A549 (cell line): ENCODE measurements around the gene ZNF484. TPM values are rescaled to one million over a fixed set of nuclear protein-coding genes. Genes with fewer than 3 reads are reported as not detected.

Experiments used
- ATAC-seq, 2 experiments: fragments of 200-7000 bp in 1 of 2; fragments of >200 bp in 1 of 2; cut with Nextera tagmentation in 1 of 2; cut with Tn5 transposase in 1 of 2; 3 replicates each; pipeline versions ENCODE4 v1.8.0 to v1.9.1; 2018 to 2020; ENCODE audit warnings: mild to moderate bottlenecking in 1 of 2, moderate library complexity in 1 of 2
- CTCF ChIA-PET: fragments of 300-600 bp; sonication (Branson Sonifier 250); formaldehyde crosslinking; extraction: SDS; loops from one replicate; lab custom pipeline; 2021; ENCODE audit warnings: antibody characterized with exemption, inconsistent platforms; lab: Yijun Ruan, JAX
- POLR2A ChIA-PET: fragments of 350-600 bp; formaldehyde crosslinking; extraction: SDS; loops from one replicate; lab custom pipeline; 2021; ENCODE audit warnings: antibody characterized with exemption, inconsistent platforms; lab: Yijun Ruan, JAX
- DNase-seq, 2 experiments: peaks; one replicate each; pipeline versions ENCODE4 v3.0.0 to v3.0.0-alpha.2; 2011 to 2016; ENCODE audit warnings: low read depth in 1 of 2, low spot score in 1 of 2
- FAIRE-seq: peaks from 2 replicates; lab custom pipeline; 2011; peaks lifted over from hg19 to GRCh38; lab: Jason Lieb, UNC
- H3K27ac ChIP-seq, 2 experiments: fragments of >200 bp; sonication (Bioruptor Twin); formaldehyde crosslinking; 3 replicates each; pipeline ENCODE4 v1.5.1; 2016 to 2017
- H3K4me1 ChIP-seq: fragments of >200 bp; sonication (Bioruptor Twin); formaldehyde crosslinking; 3 replicates; pipeline ENCODE4 v1.6.1; 2016
- H3K4me2 ChIP-seq: fragments of >200 bp; sonication (Bioruptor Twin); formaldehyde crosslinking; 3 replicates; pipeline ENCODE4 v1.6.1; 2016
- H3K4me3 ChIP-seq: fragments of >200 bp; sonication (Bioruptor Twin); formaldehyde crosslinking; 3 replicates; pipeline ENCODE4 v1.5.1; 2016
- H3K9me3 ChIP-seq: fragments of >200 bp; sonication (Bioruptor Twin); formaldehyde crosslinking; 3 replicates; pipeline ENCODE4 v1.6.1; 2016
- CBX2 ChIP-seq: fragments of 200-600 bp; sonication (generic); IDR thresholded peaks from 2 replicates; pipeline ENCODE4 v1.6.1; 2016; ENCODE audit warnings: low read depth, mild to moderate bottlenecking, borderline replicate concordance
- CHD2 ChIP-seq: fragments of 150-350 bp; IDR thresholded peaks from 2 replicates; pipeline ENCODE4 v1.6.1; 2014; ENCODE audit warnings: low read length; ENCODE audit not compliant: partially characterized antibody
- EHMT2 ChIP-seq: fragments of 200-600 bp; sonication (generic); IDR thresholded peaks from 2 replicates; pipeline ENCODE4 v1.6.1; 2016; ENCODE audit warnings: antibody characterized with exemption, low read depth, mild to moderate bottlenecking, moderate library complexity
- ESRRA ChIP-seq: fragments of 150-350 bp; IDR thresholded peaks from 2 replicates; pipeline ENCODE4 v1.6.1; 2014; ENCODE audit warnings: mild to moderate bottlenecking, low read length, borderline replicate concordance
- HDAC2 ChIP-seq: fragments of 200-600 bp; sonication (generic); IDR thresholded peaks from 2 replicates; pipeline ENCODE4 v1.6.1; 2016
- HOXA7 ChIP-seq: fragments of 250-450 bp; sonication (Bioruptor Pico); IDR thresholded peaks from 2 replicates; pipeline ENCODE4 v1.5.0; 2020; ENCODE audit warnings: mild to moderate bottlenecking, moderate library complexity
- JUN ChIP-seq, 2 experiments: fragments of >200 bp; sonication (Bioruptor Twin); formaldehyde crosslinking; IDR thresholded peaks; 2 replicates in 1 of 2; 3 replicates in 1 of 2; pipeline ENCODE4 v1.6.1; 2016 to 2017
- KDM1A ChIP-seq: fragments of 200-600 bp; sonication (generic); IDR thresholded peaks from 2 replicates; pipeline ENCODE4 v1.6.1; 2016; ENCODE audit warnings: low read depth, mild to moderate bottlenecking
- MAFK ChIP-seq: fragments of 450-650 bp; IDR thresholded peaks from 2 replicates; pipeline ENCODE4 v1.6.1; 2014; ENCODE audit not compliant: partially characterized antibody
- MAZ ChIP-seq: fragments of 150-350 bp; IDR thresholded peaks from 2 replicates; pipeline ENCODE4 v1.6.1; 2014; ENCODE audit warnings: antibody characterized with exemption, low read depth, low read length, borderline replicate concordance
- MYC ChIP-seq: IDR thresholded peaks from 2 replicates; pipeline ENCODE4 v1.6.1; 2012; ENCODE audit warnings: mild to moderate bottlenecking, inconsistent platforms, low read length, improper control_type of control experiment, borderline replicate concordance
- PHF8 ChIP-seq: fragments of 200-600 bp; sonication (generic); IDR thresholded peaks from 2 replicates; pipeline ENCODE4 v1.6.1; 2016; ENCODE audit warnings: low read depth, mild to moderate bottlenecking, antibody characterized with exemption, moderate library complexity, borderline replicate concordance
- RFX5 ChIP-seq: fragments of 450-650 bp; IDR thresholded peaks from 2 replicates; pipeline ENCODE4 v1.7.1; 2014; ENCODE audit warnings: antibody characterized with exemption, mild to moderate bottlenecking, moderate library complexity
- RNF2 ChIP-seq: fragments of 200-600 bp; sonication (generic); IDR thresholded peaks from 2 replicates; pipeline ENCODE4 v1.6.1; 2016; ENCODE audit warnings: low read depth, mild to moderate bottlenecking, antibody characterized with exemption, moderate library complexity, borderline replicate concordance
- ZNF302 ChIP-seq: fragments of 250-450 bp; sonication (Bioruptor Pico); IDR thresholded peaks from 2 replicates; pipeline ENCODE4 v1.9.0; 2021; ENCODE audit warnings: inconsistent platforms, mild to moderate bottlenecking, moderate library complexity
- ZSCAN20 ChIP-seq: fragments of 250-450 bp; sonication (Bioruptor Pico); IDR thresholded peaks from 2 replicates; pipeline ENCODE4 v1.8.0; 2022; ENCODE audit warnings: mild to moderate bottlenecking, moderate library complexity
- WGBS: methylation state at CpG from one replicate; pipeline ENCODE4 v1.1.6; 2017; ENCODE audit errors: missing lambda C conversion rate; 5-methylcytosine and 5-hydroxymethylcytosine counted together
- polyA minus RNA-seq: library from RNA; depleted of rRNA, polyadenylated mRNA; stranded (reverse); fragments of >200 nt; gene quantifications from 2 replicates; pipeline ENCODE4 v1.2.3, GENCODE V29; 2011; rRNA and poly(A)+ RNA removed
- polyA plus RNA-seq, 4 experiments: library from polyadenylated mRNA; depleted of rRNA in 3 of 4; stranded (reverse); fragments of >200 nt; fragmentation: RNase III in 1 of 4; extraction: RNeasy Plus Mini Kit Qiagen cat#74134 plus additional on column Dnase treatment in 1 of 4; gene quantifications; 2 replicates in 3 of 4; 3 replicates in 1 of 4; pipeline ENCODE4 v1.2.3, GENCODE V29; 2011 to 2017
- TF ChIP-seq, protein P1 (sequence below): IDR thresholded peaks from 2 replicates; pipeline ENCODE4 v1.6.1; 2012
- TF ChIP-seq, protein P2 (sequence below): fragments of >200 bp; sonication (Bioruptor Twin); formaldehyde crosslinking; IDR thresholded peaks from 3 replicates; pipeline ENCODE4 v1.5.1; 2016
- TF ChIP-seq, protein P3 (sequence below): fragments of >200 bp; sonication (Bioruptor Twin); formaldehyde crosslinking; IDR thresholded peaks from 3 replicates; pipeline ENCODE4 v1.6.1; 2016
- TF ChIP-seq, protein P4 (sequence below): fragments of 250-450 bp; sonication (Bioruptor Pico); IDR thresholded peaks from 2 replicates; pipeline ENCODE4 v1.5.0; 2020; ENCODE audit warnings: low read depth, mild to moderate bottlenecking, moderate library complexity

The ZNF484 gene
- polyA plus RNA-seq (2011; rRNA removed): 4.8 and 5.6 TPM in 2 replicates
- polyA plus RNA-seq (2012; cell fraction: cytosol; rRNA removed): 0.51 and 0.52 TPM in 2 replicates
- polyA plus RNA-seq (2012; cell fraction: nucleus; rRNA removed): 0.32 and 0.64 TPM in 2 replicates
- polyA plus RNA-seq (2017; fragmentation: RNase III; extraction: RNeasy Plus Mini Kit Qiagen cat#74134 plus additional on column Dnase treatment): 2.3 to 2.6 TPM (median 2.4 TPM) in 3 replicates
- polyA minus RNA-seq: 7.3 and 9.4 TPM in 2 replicates

DNA sequence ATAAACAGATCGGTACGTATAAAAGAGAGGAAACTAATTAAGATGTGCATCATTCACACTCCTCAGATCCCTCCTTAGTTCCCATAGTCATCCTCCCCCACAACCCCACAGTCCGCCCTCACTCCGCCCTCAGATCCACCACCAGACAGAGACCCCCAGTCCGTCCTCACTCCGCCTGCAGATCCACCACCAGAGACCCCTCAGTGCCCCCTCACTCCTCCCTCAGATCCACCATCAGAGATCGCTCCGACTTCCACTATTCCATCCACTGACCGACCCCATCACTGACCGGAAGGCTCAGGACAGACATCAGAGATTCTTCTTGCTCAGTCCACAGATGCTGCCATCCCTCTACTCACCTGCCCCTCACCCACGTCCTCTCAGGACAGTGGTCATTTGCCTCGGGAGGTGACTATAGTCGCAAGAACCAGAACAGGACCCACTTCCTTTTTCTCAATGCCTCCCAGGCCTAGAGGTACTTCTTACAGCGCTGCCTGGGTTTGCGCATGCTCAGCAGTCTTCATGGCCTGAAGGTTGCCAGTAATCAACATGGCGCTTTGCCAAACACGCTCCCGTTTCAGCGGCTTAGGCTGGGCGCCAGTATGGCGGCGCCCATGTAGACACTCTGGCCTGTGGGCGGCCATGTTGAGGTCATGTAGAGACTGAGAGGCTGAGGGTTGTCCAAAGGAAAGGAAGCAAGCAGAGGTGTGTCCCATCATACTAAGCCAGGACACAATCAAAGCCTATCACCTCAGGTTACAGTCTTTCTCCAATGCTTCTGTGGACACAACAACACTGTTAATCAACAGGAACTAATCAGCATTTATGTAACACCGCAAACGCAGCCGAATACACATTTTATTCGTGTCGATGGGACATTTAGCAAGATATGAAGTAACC, at the start of gene ZNF484:
Gene ZNF484 (minus strand): TSS at position 508 of the 900 bp plus-strand sequence. CDS start 3,009 bp downstream, outside the sequence.
- H3K27ac ChIP-seq: peak within 1 kb of the TSS; percentile 86 to 94
- peak; percentile 70 for FAIRE-seq
- peaks cover 5% of the 10 kb centered on the region; the same call in 2 of the 3 replicates for H3K4me1 ChIP-seq
- WGBS: 19% methylated on average over 27 of the region's 28 CpGs
- CTCF ChIA-PET: no interaction called here
- TF ChIP-seq KDM1A: peak; percentile 14; the same call in 1 of the 2 replicates
- TF ChIP-seq, protein P1, sequence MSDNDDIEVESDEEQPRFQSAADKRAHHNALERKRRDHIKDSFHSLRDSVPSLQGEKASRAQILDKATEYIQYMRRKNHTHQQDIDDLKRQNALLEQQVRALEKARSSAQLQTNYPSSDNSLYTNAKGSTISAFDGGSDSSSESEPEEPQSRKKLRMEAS: peak; percentile 52
- peak; percentile 79 for TF ChIP-seq MAFK
- TF ChIP-seq JUN (IDR thresholded peaks at IDR 0.05): peak in 1 of 2 experiments; percentile 51; a peak in 1 of 5 replicates
- TF ChIP-seq PHF8: peak; percentile 62; the same call in 1 of the 2 replicates
- no peak for TF ChIP-seq MYC
- no peak for TF ChIP-seq CBX2
- no peak for TF ChIP-seq ESRRA
- TF ChIP-seq, all 56 proteins: peak for 5
- Histone ChIP-seq H3K4me3 (peak within 1 kb of the TSS; percentile 64), H3K9me3 (no peaks in the 10 kb centered on the region), H3K4me2 (peak within 1 kb of the TSS; percentile 72)
- POLR2A ChIA-PET: no interaction called here
- DNase-seq (peak; percentile 91 to 99), ATAC-seq (peak; percentile 99 to 100)

DNA sequence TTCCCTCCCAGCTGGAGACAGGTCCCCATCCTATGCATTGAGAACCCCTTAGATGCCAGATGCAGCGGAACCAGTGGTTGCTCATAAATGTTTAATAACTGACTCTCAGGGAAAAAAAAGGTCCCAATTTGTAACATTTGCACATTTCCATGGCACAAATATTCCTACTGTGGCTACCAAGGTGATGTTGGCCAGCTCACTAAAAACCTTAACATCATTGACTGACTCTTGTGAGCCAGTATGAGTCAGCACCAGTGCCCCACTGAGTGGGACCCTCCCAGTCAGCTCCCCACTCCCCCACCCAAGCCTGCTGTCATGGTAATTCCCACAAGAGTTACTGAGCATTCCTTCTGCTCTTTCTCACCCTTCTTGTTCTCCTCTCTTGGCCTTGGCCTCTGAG, 42.6 kb upstream of the ZNF484 start:
- H3K4me2 ChIP-seq: no peak overlapping the region
- no peaks in the 10 kb centered on the region for H3K9me3 ChIP-seq
- no peak for ATAC-seq
- no peak for DNase-seq
- POLR2A ChIA-PET: no interaction called here
- no peak overlapping the region for H3K4me3 ChIP-seq
- no peak overlapping the region for H3K27ac ChIP-seq
- CTCF ChIA-PET: no interaction called here
- no peak for FAIRE-seq
- no peaks in the 10 kb centered on the region for H3K4me1 ChIP-seq
- no peak for TF ChIP-seq EHMT2
- TF ChIP-seq, protein P2, sequence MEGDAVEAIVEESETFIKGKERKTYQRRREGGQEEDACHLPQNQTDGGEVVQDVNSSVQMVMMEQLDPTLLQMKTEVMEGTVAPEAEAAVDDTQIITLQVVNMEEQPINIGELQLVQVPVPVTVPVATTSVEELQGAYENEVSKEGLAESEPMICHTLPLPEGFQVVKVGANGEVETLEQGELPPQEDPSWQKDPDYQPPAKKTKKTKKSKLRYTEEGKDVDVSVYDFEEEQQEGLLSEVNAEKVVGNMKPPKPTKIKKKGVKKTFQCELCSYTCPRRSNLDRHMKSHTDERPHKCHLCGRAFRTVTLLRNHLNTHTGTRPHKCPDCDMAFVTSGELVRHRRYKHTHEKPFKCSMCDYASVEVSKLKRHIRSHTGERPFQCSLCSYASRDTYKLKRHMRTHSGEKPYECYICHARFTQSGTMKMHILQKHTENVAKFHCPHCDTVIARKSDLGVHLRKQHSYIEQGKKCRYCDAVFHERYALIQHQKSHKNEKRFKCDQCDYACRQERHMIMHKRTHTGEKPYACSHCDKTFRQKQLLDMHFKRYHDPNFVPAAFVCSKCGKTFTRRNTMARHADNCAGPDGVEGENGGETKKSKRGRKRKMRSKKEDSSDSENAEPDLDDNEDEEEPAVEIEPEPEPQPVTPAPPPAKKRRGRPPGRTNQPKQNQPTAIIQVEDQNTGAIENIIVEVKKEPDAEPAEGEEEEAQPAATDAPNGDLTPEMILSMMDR: no peak
- TF ChIP-seq, protein P3, sequence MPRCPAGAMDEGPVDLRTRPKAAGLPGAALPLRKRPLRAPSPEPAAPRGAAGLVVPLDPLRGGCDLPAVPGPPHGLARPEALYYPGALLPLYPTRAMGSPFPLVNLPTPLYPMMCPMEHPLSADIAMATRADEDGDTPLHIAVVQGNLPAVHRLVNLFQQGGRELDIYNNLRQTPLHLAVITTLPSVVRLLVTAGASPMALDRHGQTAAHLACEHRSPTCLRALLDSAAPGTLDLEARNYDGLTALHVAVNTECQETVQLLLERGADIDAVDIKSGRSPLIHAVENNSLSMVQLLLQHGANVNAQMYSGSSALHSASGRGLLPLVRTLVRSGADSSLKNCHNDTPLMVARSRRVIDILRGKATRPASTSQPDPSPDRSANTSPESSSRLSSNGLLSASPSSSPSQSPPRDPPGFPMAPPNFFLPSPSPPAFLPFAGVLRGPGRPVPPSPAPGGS: no peak
- no peak for TF ChIP-seq RNF2
- no peak for TF ChIP-seq CHD2
- TF ChIP-seq MAZ: no peak
- WGBS: 79% methylated on average over 1 of the region's 1 CpG

DNA sequence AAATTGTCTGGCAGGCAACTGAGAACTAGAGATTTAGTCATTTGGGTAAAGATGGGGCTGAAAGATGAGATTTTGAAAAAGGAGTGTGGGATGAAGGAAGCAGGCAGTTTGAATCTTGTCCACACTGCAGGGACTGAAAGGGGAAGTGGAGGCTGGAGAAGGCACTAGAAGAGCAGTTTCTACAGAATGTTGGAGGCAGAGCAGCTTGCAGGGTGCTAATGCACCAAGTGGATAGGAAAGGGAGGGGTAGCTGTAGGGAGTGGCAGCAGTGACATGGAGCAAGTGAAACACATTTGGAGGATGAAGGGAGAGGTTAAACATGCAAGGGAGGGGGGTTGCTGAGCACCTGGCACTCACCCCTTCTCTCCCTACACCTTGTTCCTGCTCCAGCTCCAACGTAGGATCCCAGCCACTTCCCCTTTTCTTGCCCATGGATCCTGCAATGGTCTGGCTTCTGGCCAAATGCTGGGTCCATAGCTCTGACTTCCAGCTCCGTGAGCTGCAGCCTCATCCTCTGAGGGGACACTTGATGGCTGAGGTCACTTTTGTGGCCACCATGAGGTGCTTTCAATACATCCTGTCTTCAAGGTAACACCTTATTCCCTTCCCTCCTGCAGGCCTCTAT, 39.5 kb upstream of the ZNF484 start:
- no peak overlapping the region for H3K4me2 ChIP-seq
- WGBS: 39% methylated on average over 2 of the region's 2 CpGs
- TF ChIP-seq HDAC2: no peak
- no peak for TF ChIP-seq MYC
- no peak for TF ChIP-seq RFX5
- TF ChIP-seq ZNF302 (CRISPR knock-in tag): no peak
- TF ChIP-seq HOXA7 (CRISPR knock-in tag): no peak
- TF ChIP-seq, protein P4, sequence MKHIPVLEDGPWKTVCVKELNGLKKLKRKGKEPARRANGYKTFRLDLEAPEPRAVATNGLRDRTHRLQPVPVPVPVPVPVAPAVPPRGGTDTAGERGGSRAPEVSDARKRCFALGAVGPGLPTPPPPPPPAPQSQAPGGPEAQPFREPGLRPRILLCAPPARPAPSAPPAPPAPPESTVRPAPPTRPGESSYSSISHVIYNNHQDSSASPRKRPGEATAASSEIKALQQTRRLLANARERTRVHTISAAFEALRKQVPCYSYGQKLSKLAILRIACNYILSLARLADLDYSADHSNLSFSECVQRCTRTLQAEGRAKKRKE (CRISPR knock-in tag): no peak
- TF ChIP-seq ZSCAN20 (CRISPR knock-in tag): no peak
- H3K4me1 ChIP-seq: peaks cover 2% of the 10 kb centered on the region; the same call in 2 of the 3 replicates
- DNase-seq (no peak), FAIRE-seq (no peak), ATAC-seq (no peak)
- no peaks in the 10 kb centered on the region for H3K9me3 ChIP-seq
- no peak overlapping the region for H3K27ac ChIP-seq
- POLR2A ChIA-PET: no interaction called here
- CTCF ChIA-PET: no interaction called here
- H3K4me3 ChIP-seq: no peak overlapping the region
